GM21526 (cell line): Measurements from ENCODE around the gene GBP2.
"Not testable (repeated sequence)": the region's sequence is repeated elsewhere in the genome, so short reads cannot be mapped to it uniquely, and the experiment has no call there.

Experiments used
- ATAC-seq: cut with Tn5 transposase; IDR thresholded peaks from one replicate; pipeline ENCODE4 v1.9.1; 2021; ENCODE audit warnings: moderate library complexity; ENCODE audit not compliant: unreplicated experiment, low FRiP score

The GBP2 gene

GRCh38 chr1:89126602-89127565, 970 bp upstream of the GBP2 start:
- not testable (repeated sequence) for ATAC-seq

GRCh38 chr1:89125240-89125912, 538 bp downstream of the GBP2 start:
- peak; percentile 36 for ATAC-seq

GRCh38 chr1:89121641-89122040, 4.3 kb downstream of the GBP2 start:
- no peak for ATAC-seq

GRCh38 chr1:89114662-89115061, 11.3 kb downstream of the GBP2 start:
- no peak for ATAC-seq

- no peak for ATAC-seq
Measured at GRCh38 chr1:89112871-89113613, 12.9 kb downstream of the GBP2 start.

GRCh38 chr1:89104687-89105086, 21.2 kb downstream of the GBP2 start:
- no peak for ATAC-seq

- no peak for ATAC-seq
Measured at GRCh38 chr1:89104147-89104546, 21.8 kb downstream of the GBP2 start.

GRCh38 chr1:89102021-89102420, 23.9 kb downstream of the GBP2 start:
- ATAC-seq, result no peak

GRCh38 chr1:89100412-89100811, 25.5 kb downstream of the GBP2 start:
- no peak for ATAC-seq

- no peak for ATAC-seq
Measured at GRCh38 chr1:89098857-89099256, 27.1 kb downstream of the GBP2 start.

GRCh38 chr1:89095737-89096136, 30.2 kb downstream of the GBP2 start:
- ATAC-seq, result no peak

GRCh38 chr1:89089962-89090361, 36.0 kb downstream of the GBP2 start:
- ATAC-seq, result no peak

- no peak for ATAC-seq
Measured at GRCh38 chr1:89088572-89088971, 37.3 kb downstream of the GBP2 start.

- no peak for ATAC-seq
Measured at GRCh38 chr1:89087241-89087640, 38.7 kb downstream of the GBP2 start.

GRCh38 chr1:89085781-89086180, 40.1 kb downstream of the GBP2 start:
- no peak for ATAC-seq

- ATAC-seq, result no peak
Measured at GRCh38 chr1:89081005-89081404, 44.9 kb downstream of the GBP2 start.

GRCh38 chr1:89080068-89080467, 45.8 kb downstream of the GBP2 start:
- not testable (repeated sequence) for ATAC-seq

GRCh38 chr1:89072466-89073065, 53.3 kb downstream of the GBP2 start:
- not testable (repeated sequence) for ATAC-seq

- no peak for ATAC-seq
Measured at GRCh38 chr1:89070509-89070908, 55.4 kb downstream of the GBP2 start.

- no peak for ATAC-seq
Measured at GRCh38 chr1:89069951-89070350, 56.0 kb downstream of the GBP2 start.

- no peak for ATAC-seq
Measured at GRCh38 chr1:89068291-89068690, 57.6 kb downstream of the GBP2 start.
